Endothelial cell of umbilical vein (primary cell): Measurements from ENCODE around the gene SNX9.

Source experiments
- EZH2 ChIP-seq: IDR thresholded peaks from 2 replicates; pipeline ENCODE4 v1.6.1; 2012; ENCODE audit warnings: borderline replicate concordance, low read depth, mild to moderate bottlenecking, moderate library complexity, low read length, inconsistent platforms; ENCODE audit not compliant: severe bottlenecking
- GATA2 ChIP-seq: IDR thresholded peaks from 2 replicates; pipeline ENCODE4 v1.7.0; 2011; ENCODE audit warnings: low read depth, mild to moderate bottlenecking, moderate library complexity, mixed read lengths, low read length; ENCODE audit not compliant: insufficient read length, insufficient read depth
- JUN ChIP-seq: IDR thresholded peaks from 2 replicates; pipeline ENCODE4 v1.6.1; 2011; ENCODE audit warnings: borderline replicate concordance, low read depth; ENCODE audit not compliant: insufficient read length, insufficient read depth
- MYC ChIP-seq: IDR thresholded peaks from one replicate; pipeline ENCODE4 v1.6.1; 2011; ENCODE audit warnings: mild to moderate bottlenecking, low read depth, low read length
- POLR2A ChIP-seq: IDR thresholded peaks from 2 replicates; pipeline ENCODE4 v1.6.1; 2012; ENCODE audit warnings: low read depth, mild to moderate bottlenecking, control low read depth, low read length
- POLR2AphosphoS5 ChIP-seq: IDR thresholded peaks from 2 replicates; pipeline ENCODE4 v1.6.1; 2012; ENCODE audit warnings: low read depth, mild to moderate bottlenecking, control low read depth, low read length, moderate library complexity; ENCODE audit not compliant: insufficient read depth
- TF ChIP-seq, protein P1 (sequence below), 2 donors: IDR thresholded peaks; 1 replicate in 1 of 2; 2 replicates in 1 of 2; pipeline ENCODE4 v1.5.1; 2011; ENCODE audit warnings: low read length in 2 of 2, mild to moderate bottlenecking in 2 of 2, moderate library complexity in 2 of 2, control low read depth in 1 of 2, inconsistent platforms in 1 of 2, low read depth in 1 of 2; ENCODE audit not compliant: insufficient read depth in 1 of 2; ENCODE audit errors: extremely low read depth in 1 of 2
- TF ChIP-seq, protein P2 (sequence below): IDR thresholded peaks from 2 replicates; pipeline ENCODE4 v1.6.1; 2011; ENCODE audit not compliant: insufficient read depth, insufficient read length

DNA sequence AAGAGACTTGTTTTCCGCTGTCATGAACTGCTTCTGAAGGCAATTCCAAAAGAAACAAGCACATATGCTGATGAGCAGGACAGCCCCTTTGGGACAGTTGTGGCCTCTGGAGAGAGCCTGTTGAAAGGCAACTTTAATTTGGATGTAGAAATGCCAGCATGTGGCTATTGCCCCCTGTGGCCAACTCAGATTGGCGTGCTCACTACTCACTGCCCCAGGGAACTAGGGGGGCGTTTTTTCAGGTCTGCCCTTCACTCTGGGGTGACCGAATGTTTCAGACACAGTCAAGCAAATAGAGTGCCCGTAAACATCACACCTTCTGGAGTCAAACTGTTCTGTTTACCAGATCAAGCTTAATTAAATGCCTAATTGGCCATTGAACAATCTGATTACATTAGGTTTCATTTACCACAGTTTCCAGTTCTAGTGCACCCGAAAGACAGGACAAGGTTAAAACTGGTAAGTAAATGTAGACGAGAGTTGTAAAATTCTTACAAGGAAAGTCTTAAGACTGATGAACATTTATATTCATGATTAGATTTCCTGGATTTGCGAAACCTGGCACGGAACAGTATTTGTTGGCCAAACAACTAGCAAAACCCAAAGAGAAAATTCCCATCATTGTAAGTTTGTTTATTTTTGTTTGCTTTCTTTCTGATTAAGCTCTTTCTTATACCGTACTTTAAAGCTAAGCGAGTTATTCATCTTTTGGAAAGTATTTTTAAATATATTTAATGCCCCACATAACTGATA is 82.7 kb downstream of the SNX9 start:
- TF ChIP-seq, protein P1, sequence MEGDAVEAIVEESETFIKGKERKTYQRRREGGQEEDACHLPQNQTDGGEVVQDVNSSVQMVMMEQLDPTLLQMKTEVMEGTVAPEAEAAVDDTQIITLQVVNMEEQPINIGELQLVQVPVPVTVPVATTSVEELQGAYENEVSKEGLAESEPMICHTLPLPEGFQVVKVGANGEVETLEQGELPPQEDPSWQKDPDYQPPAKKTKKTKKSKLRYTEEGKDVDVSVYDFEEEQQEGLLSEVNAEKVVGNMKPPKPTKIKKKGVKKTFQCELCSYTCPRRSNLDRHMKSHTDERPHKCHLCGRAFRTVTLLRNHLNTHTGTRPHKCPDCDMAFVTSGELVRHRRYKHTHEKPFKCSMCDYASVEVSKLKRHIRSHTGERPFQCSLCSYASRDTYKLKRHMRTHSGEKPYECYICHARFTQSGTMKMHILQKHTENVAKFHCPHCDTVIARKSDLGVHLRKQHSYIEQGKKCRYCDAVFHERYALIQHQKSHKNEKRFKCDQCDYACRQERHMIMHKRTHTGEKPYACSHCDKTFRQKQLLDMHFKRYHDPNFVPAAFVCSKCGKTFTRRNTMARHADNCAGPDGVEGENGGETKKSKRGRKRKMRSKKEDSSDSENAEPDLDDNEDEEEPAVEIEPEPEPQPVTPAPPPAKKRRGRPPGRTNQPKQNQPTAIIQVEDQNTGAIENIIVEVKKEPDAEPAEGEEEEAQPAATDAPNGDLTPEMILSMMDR (IDR thresholded peaks at IDR 0.05; ENCODE audit: extremely low read depth in 1 of 2, insufficient read depth in 1 of 2, low read depth in 1 of 2, low read length in 2 of 2), result peak in 1 of 2 donors; percentile 19
- TF ChIP-seq POLR2A (no peak), JUN (no peak), EZH2 (no peak), MYC (no peak), POLR2AphosphoS5 (no peak), GATA2 (no peak)
- TF ChIP-seq, protein P2, sequence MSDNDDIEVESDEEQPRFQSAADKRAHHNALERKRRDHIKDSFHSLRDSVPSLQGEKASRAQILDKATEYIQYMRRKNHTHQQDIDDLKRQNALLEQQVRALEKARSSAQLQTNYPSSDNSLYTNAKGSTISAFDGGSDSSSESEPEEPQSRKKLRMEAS, result no peak
